B cell (primary cell): ENCODE results near the gene GIMAP2.

Experiments
- CTCF ChIP-seq: fragments of 200-600 bp; IDR thresholded peaks from one replicate; pipeline ENCODE4 v1.8.0; 2022; ENCODE audit warnings: antibody characterized with exemption, mild to moderate bottlenecking
- EZH2 ChIP-seq: IDR thresholded peaks from 2 replicates; pipeline ENCODE4 v1.6.1; 2012; ENCODE audit warnings: borderline replicate concordance, low read depth, mild to moderate bottlenecking, moderate library complexity, low read length; ENCODE audit not compliant: insufficient read depth, poor library complexity, severe bottlenecking

- TF ChIP-seq CTCF = no peak
- no peak for TF ChIP-seq EZH2
Observed at GRCh38 chr7:150645259-150646020, 40.1 kb upstream of the GIMAP2 start.
